Measurements from ENCODE around the gene GRIN2A. TPM values are rescaled to one million over a fixed set of nuclear protein-coding genes. Genes with fewer than 3 reads are reported as not detected.

The GRIN2A gene
- total and polyA plus RNA-seq, 8 donors = 0.06 to 9.8 (median 0.86) TPM

- Histone ChIP-seq H3K4me3 (no peak overlapping the region), H3K9me3 (no peaks in the 10 kb centered on the region), H3K36me3 (no peaks in the 10 kb centered on the region), H3K27me3 (no peaks in the 10 kb centered on the region), H3K27ac (no peak overlapping the region), H3K4me1 (peaks cover 0 to 9% (median 2%) of the 10 kb centered on the region in 4 donors)
- intact Hi-C loops (cut with DNase I; ENCODE audit: low total_unique reads) = no loop called here
- DNase-seq = no peak
- TF ChIP-seq CTCF (IDR thresholded peaks at IDR 0.05) (no peak), POLR2A (IDR thresholded peaks at IDR 0.05) (no peak), POLR2AphosphoS5 (IDR thresholded peaks at IDR 0.05) (no peak)
These were observed 79.1 kb downstream of the GRIN2A start for GRCh38 chr16:10103118-10103517.

- peak overlapping the region in 1 of 5 donors; percentile 32 for H3K27ac ChIP-seq
- H3K4me1 ChIP-seq = peaks cover 0 to 9% (median 2%) of the 10 kb centered on the region in 4 donors
- TF ChIP-seq POLR2A (IDR thresholded peaks at IDR 0.05) = no peak
- no peak for TF ChIP-seq EP300 (IDR thresholded peaks at IDR 0.05)
- TF ChIP-seq CTCF (IDR thresholded peaks at IDR 0.05) = no peak
- no peak for TF ChIP-seq POLR2AphosphoS5 (IDR thresholded peaks at IDR 0.05)
- intact Hi-C loops (cut with DNase I; ENCODE audit: low total_unique reads) = no loop called here
- no peak overlapping the region for H3K4me3 ChIP-seq
- 24 to 65% (median 54%) methylated on average over 4 of the region's 4 CpGs for WGBS, 5 donors
- H3K27me3 ChIP-seq = no peaks in the 10 kb centered on the region
- H3K9me3 ChIP-seq = no peaks in the 10 kb centered on the region
- DNase-seq = no peak
- no peaks in the 10 kb centered on the region for H3K36me3 ChIP-seq
These were observed 81.4 kb downstream of the GRIN2A start for GRCh38 chr16:10100829-10101228.

- no peaks in the 10 kb centered on the region for H3K36me3 ChIP-seq
- no peak overlapping the region for H3K27ac ChIP-seq
- DNase-seq = no peak
- H3K4me1 ChIP-seq = peaks cover 0 to 9% (median 2%) of the 10 kb centered on the region in 4 donors
- H3K9me3 ChIP-seq = no peaks in the 10 kb centered on the region
- no peak overlapping the region for H3K4me3 ChIP-seq
- H3K27me3 ChIP-seq = no peaks in the 10 kb centered on the region
- intact Hi-C loops (cut with DNase I; ENCODE audit: low total_unique reads) = no loop called here
- TF ChIP-seq EP300 (IDR thresholded peaks at IDR 0.05) = no peak
- TF ChIP-seq POLR2A (IDR thresholded peaks at IDR 0.05) = no peak
- no peak for TF ChIP-seq POLR2AphosphoS5 (IDR thresholded peaks at IDR 0.05)
- TF ChIP-seq CTCF (IDR thresholded peaks at IDR 0.05) = no peak
These were observed 83.2 kb downstream of the GRIN2A start for GRCh38 chr16:10098991-10099390.

GRCh38 chr16:10097271-10097670, 85.0 kb downstream of the GRIN2A start:
- TF ChIP-seq POLR2AphosphoS5 (IDR thresholded peaks at IDR 0.05) (no peak), POLR2A (IDR thresholded peaks at IDR 0.05) (no peak), EP300 (IDR thresholded peaks at IDR 0.05) (no peak), CTCF (IDR thresholded peaks at IDR 0.05) (no peak)
- DNase-seq = no peak
- WGBS, 5 donors = 71 to 94% (median 84%) methylated on average over 2 of the region's 2 CpGs

More at GRCh38 chr16:10097271-10097670, 85.0 kb downstream of the GRIN2A start:
- Histone ChIP-seq H3K9me3 (no peaks in the 10 kb centered on the region), H3K4me3 (no peak overlapping the region), H3K36me3 (no peaks in the 10 kb centered on the region), H3K27ac (peak overlapping the region in 1 of 5 donors; percentile 21), H3K4me1 (peaks cover 0 to 4% (median 0%) of the 10 kb centered on the region in 4 donors), H3K27me3 (no peaks in the 10 kb centered on the region)
- intact Hi-C loops (cut with DNase I; ENCODE audit: low total_unique reads) = no loop called here
